Uterus (tissue), 4 donors: Measurements from ENCODE around the gene MS4A7. TPM values are rescaled to one million over a fixed set of nuclear protein-coding genes. Genes with fewer than 3 reads are reported as not detected.

ENCODE experiments used
- DNase-seq, 2 donors: peaks; one replicate each; pipeline ENCODE4 v3.0.0-alpha.2; 2019 to 2020
- H3K27ac ChIP-seq, 2 donors: fragments of 200-600 bp; sonication (generic); 1 replicate in 1 of 2; 2 replicates in 1 of 2; pipeline ENCODE4 v1.5.1; 2016 to 2018
- H3K27me3 ChIP-seq, 2 donors: fragments of 200-600 bp; sonication (generic); one replicate each; pipeline ENCODE4 v1.5.1; 2018 to 2019; ENCODE audit warnings: control low read depth in 1 of 2
- H3K36me3 ChIP-seq, 2 donors: fragments of 200-600 bp; sonication (generic); one replicate each; pipeline ENCODE4 v1.5.1; 2019; ENCODE audit warnings: control low read depth in 1 of 2
- H3K4me1 ChIP-seq, 2 donors: fragments of 200-600 bp; sonication (generic); one replicate each; pipeline ENCODE4 v1.5.1; 2018 to 2019; ENCODE audit warnings: control low read depth in 1 of 2
- H3K4me3 ChIP-seq, 2 donors: fragments of 200-600 bp; sonication (generic); 1 replicate in 1 of 2; 2 replicates in 1 of 2; pipeline ENCODE4 v1.5.1; 2018 to 2019; ENCODE audit warnings: mild to moderate bottlenecking in 1 of 2
- H3K9me3 ChIP-seq, 2 donors: fragments of 200-600 bp; sonication (generic); one replicate each; pipeline ENCODE4 v1.5.1; 2019; ENCODE audit warnings: control low read depth in 1 of 2
- POLR2A ChIP-seq, 2 donors: fragments of 450-650 bp; IDR thresholded peaks; one replicate each; pipeline ENCODE4 v1.6.1; 2016; ENCODE audit warnings: antibody characterized with exemption in 2 of 2, mild to moderate bottlenecking in 1 of 2, moderate library complexity in 1 of 2
- intact Hi-C: fragments of 100-400 bp; cut with DNase I; formaldehyde crosslinking; loops from one replicate; pipeline ENCODE4 v1.15.1; 2023; ENCODE audit warnings: low total_unique reads
- total RNA-seq, 4 donors: library from RNA; depleted of rRNA in 3 of 4; stranded (reverse); fragments of >200 nt in 3 of 4; gene quantifications; one replicate each; pipeline versions ENCODE4 v1.1.0 to v1.2.4, GENCODE V29; 2014 to 2023
- TF ChIP-seq, protein P1 (sequence below), 4 experiments: fragments of 200-600 bp in 2 of 4; fragments of 450-650 bp in 2 of 4; sonication (generic) in 2 of 4; IDR thresholded peaks; one replicate each; pipeline ENCODE4 v1.5.1; 2016 to 2019; ENCODE audit warnings: antibody characterized with exemption in 4 of 4, mild to moderate bottlenecking in 2 of 4, moderate library complexity in 1 of 4
- donor health status: DM: yes; HTN: yes; CAD: no.

The MS4A7 gene
- total RNA-seq, 4 donors from 2014 or later = 11.0 to 45.9 (median 29.0) TPM

DNA sequence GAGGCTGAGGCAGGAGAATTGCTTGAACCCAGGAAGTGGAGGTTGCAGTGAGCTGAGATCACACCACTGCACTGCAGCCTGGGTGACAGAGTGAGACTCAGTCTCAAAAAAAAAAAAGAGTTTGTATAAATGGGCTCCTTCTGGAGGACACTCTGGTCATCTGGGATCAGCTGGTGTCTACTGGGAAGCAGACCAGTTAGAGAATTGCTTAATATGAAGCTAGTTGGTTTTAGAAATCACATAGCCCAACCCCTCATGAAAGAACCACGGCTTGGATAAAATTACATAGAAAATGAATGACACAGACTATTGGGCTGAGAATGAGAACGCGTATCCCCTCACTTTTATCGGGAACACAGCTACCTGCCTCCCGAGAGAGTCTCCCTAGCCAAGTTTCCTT lies 14.7 kb downstream of the MS4A7 start:
- Histone ChIP-seq H3K4me1 (no peaks in the 10 kb centered on the region), H3K27ac (no peak overlapping the region), H3K4me3 (no peak overlapping the region), H3K27me3 (no peaks in the 10 kb centered on the region), H3K36me3 (no peaks in the 10 kb centered on the region), H3K9me3 (no peaks in the 10 kb centered on the region)
- TF ChIP-seq POLR2A (IDR thresholded peaks at IDR 0.05) = no peak
- TF ChIP-seq, protein P1, sequence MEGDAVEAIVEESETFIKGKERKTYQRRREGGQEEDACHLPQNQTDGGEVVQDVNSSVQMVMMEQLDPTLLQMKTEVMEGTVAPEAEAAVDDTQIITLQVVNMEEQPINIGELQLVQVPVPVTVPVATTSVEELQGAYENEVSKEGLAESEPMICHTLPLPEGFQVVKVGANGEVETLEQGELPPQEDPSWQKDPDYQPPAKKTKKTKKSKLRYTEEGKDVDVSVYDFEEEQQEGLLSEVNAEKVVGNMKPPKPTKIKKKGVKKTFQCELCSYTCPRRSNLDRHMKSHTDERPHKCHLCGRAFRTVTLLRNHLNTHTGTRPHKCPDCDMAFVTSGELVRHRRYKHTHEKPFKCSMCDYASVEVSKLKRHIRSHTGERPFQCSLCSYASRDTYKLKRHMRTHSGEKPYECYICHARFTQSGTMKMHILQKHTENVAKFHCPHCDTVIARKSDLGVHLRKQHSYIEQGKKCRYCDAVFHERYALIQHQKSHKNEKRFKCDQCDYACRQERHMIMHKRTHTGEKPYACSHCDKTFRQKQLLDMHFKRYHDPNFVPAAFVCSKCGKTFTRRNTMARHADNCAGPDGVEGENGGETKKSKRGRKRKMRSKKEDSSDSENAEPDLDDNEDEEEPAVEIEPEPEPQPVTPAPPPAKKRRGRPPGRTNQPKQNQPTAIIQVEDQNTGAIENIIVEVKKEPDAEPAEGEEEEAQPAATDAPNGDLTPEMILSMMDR (IDR thresholded peaks at IDR 0.05) = no peak
- intact Hi-C loops = no loop called here
- no peak for DNase-seq

DNA sequence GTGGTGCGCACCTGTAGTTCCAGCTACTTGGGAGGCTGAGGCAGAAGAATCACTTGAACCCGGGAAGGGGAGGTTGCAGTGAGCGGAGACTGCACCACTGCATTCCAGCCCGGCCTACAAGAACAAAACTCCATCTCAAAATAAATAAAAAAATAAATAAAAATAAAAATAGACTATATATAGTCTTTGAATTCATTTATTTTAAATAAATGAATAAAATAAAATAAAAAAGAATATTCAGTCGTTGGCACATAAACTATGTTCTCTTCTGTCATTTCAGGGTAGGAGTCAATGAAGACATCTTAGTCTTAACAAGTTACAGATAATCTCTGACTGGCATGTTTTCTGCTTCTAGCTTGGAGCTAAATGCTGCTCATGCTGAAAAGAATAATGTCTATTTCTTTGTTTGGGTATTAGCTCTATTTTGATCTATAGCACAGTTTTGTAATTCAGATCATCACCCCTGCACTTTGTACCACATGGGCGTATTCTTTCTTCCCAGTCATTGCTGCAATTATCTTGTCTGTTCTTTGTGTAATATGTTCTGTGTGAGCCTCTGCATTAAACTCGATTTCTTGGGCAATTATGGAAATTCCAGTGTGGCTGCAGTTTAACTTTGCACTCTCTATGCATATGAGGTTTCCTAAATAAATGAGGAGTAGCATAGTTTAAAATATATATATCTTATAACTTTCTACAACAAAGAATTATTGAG lies 16.5 kb downstream of the MS4A7 start:
- H3K36me3 ChIP-seq = no peaks in the 10 kb centered on the region
- intact Hi-C loops = no loop called here
- H3K4me1 ChIP-seq = no peaks in the 10 kb centered on the region

DNA sequence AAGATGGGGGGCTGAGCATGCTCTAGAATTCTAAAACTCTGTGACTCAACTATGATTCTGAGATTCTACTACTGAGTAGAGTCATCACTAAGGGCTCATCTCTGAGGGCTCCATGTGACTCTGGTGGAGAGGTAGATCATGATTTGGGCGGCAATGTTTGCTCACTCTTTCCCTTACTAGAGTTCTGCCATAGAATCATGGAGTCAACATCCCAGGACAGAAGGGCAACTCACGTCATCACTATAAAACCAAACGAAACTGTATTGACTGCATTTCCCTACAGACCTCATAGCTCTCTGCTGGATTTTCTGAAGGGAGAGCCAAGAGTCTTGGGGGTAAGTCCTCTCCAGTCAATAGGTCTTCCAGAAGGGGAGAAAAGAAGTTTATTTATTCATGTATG lies 18.1 kb downstream of the MS4A7 start, which contains the start of gene MS4A14:
Gene MS4A14, plus strand, starts transcription at position 78 of the 400 bp plus-strand sequence. Its CDS starts 120 bp downstream, at position 198.
- Histone ChIP-seq H3K4me3 (no peak within 1 kb of the TSS), H3K9me3 (no peaks in the 10 kb centered on the region)

More for the DNA sequence above, 16.5 kb downstream of the MS4A7 start:
- no peak overlapping the region for H3K27ac ChIP-seq
- TF ChIP-seq, protein P1 (IDR thresholded peaks at IDR 0.05) = no peak
- TF ChIP-seq POLR2A (IDR thresholded peaks at IDR 0.05) = no peak
- no peaks in the 10 kb centered on the region for H3K27me3 ChIP-seq
- DNase-seq = no peak
- H3K9me3 ChIP-seq = no peaks in the 10 kb centered on the region
- no peak overlapping the region for H3K4me3 ChIP-seq

DNA sequence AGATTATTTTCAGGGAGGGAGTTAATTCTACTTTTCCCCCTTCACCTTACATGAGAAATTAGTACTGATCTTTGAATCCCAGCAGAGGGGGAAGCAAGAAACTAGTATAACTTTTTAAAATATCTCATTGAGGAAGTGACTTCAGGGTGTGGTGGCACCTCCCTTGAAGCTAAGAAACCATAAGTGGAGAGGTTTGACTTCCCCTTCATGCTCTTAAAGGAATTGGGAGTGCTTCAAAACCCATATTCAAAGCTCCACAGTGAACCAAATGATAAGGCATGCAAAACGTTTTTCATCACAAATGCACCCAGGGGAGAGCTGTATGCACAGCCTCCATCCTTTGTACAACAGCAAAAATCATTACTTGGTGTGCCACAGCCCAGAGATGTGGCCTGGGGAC lies 18.5 kb downstream of the MS4A7 start:
- no peak overlapping the region for H3K27ac ChIP-seq
- DNase-seq = no peak
- TF ChIP-seq, protein P1 (IDR thresholded peaks at IDR 0.05) = no peak
- TF ChIP-seq POLR2A (IDR thresholded peaks at IDR 0.05) = no peak
- no peaks in the 10 kb centered on the region for H3K9me3 ChIP-seq
- no peaks in the 10 kb centered on the region for H3K4me1 ChIP-seq
- intact Hi-C loops = no loop called here
- H3K4me3 ChIP-seq = no peak overlapping the region
- H3K36me3 ChIP-seq = no peaks in the 10 kb centered on the region
- H3K27me3 ChIP-seq = no peaks in the 10 kb centered on the region

More for the DNA sequence above, 18.1 kb downstream of the MS4A7 start, which contains the start of gene MS4A14:
- intact Hi-C loops = no loop called here
- no peaks in the 10 kb centered on the region for H3K27me3 ChIP-seq
- DNase-seq = no peak
- no peak within 1 kb of the TSS for H3K27ac ChIP-seq
- TF ChIP-seq, protein P1 (IDR thresholded peaks at IDR 0.05) = no peak
- TF ChIP-seq POLR2A (IDR thresholded peaks at IDR 0.05) = no peak
- no peaks in the 10 kb centered on the region for H3K4me1 ChIP-seq
- H3K36me3 ChIP-seq = no peaks in the 10 kb centered on the region

DNA sequence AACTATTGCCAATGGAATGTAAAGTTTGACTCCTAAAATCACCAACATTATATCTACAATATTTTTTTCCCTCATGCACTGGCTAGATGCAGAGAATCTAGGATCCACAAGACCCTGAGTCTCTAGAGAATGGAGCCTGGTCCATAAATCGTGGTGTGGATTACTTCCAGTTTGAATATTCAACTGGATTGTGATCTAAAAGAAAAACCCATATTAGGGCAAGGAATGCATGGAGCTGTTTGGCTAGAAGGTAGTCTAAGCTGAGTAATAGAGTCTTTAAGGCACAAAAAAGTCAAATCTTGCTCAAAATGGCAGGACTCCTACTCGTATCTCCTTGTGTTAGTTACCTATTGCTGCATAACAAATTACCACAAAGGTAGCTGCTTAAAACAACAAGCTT lies 41.7 kb downstream of the MS4A7 start:
- H3K9me3 ChIP-seq = no peaks in the 10 kb centered on the region
- DNase-seq = no peak
- TF ChIP-seq, protein P1 (IDR thresholded peaks at IDR 0.05) = no peak
- no peak for TF ChIP-seq POLR2A (IDR thresholded peaks at IDR 0.05)
- H3K4me1 ChIP-seq = no peaks in the 10 kb centered on the region
- H3K4me3 ChIP-seq = no peak overlapping the region
- no peaks in the 10 kb centered on the region for H3K36me3 ChIP-seq
- H3K27ac ChIP-seq = no peak overlapping the region
- intact Hi-C loops = no loop called here
- no peaks in the 10 kb centered on the region for H3K27me3 ChIP-seq
